K562 (cell line): ENCODE measurements around the gene CPT1C. TPM values are rescaled to one million over a fixed set of nuclear protein-coding genes. Genes with fewer than 3 reads are reported as not detected.

Experiments
- CBFA2T2 ChIP-seq: fragments of 450-650 bp; conservative IDR thresholded peaks from 2 replicates; pipeline ENCODE4 v1.6.1; 2017; ENCODE audit warnings: mild to moderate bottlenecking
- CBFB ChIP-seq: sonication (generic); formaldehyde crosslinking; IDR thresholded peaks from 2 replicates; pipeline ENCODE4 v1.4.0; 2020; ENCODE audit warnings: mild to moderate bottlenecking, missing genetic modification reagents
- CCNT2 ChIP-seq: IDR thresholded peaks from 2 replicates; pipeline ENCODE4 v1.6.1; 2011; ENCODE audit warnings: borderline replicate concordance, low read depth, mild to moderate bottlenecking, moderate library complexity, mixed read lengths, low read length; ENCODE audit not compliant: insufficient read length; ENCODE audit errors: extremely low read depth
- CGGBP1 ChIP-seq: fragments of 250-450 bp; sonication (Bioruptor Pico); IDR thresholded peaks from 2 replicates; pipeline ENCODE4 v1.9.0; 2021; ENCODE audit warnings: mild to moderate bottlenecking
- ETS1 ChIP-seq: conservative IDR thresholded peaks from 2 replicates; pipeline ENCODE4 v1.6.1; 2011; ENCODE audit warnings: low read depth, mild to moderate bottlenecking, low read length; ENCODE audit not compliant: control insufficient read depth
- GTF3C2 ChIP-seq: IDR thresholded peaks from 3 replicates; pipeline ENCODE4 v1.6.1; 2011; ENCODE audit warnings: borderline replicate concordance, mild to moderate bottlenecking, moderate library complexity; ENCODE audit not compliant: insufficient read length; ENCODE audit errors: extremely low read depth
- MYC ChIP-seq, 2 experiments: fragments of 250-450 bp in 1 of 2; sonication (Bioruptor Pico) in 1 of 2; IDR thresholded peaks; 2 replicates each; pipeline versions ENCODE4 v1.5.1 to v1.6.1; 2012 to 2021; ENCODE audit warnings: low read depth in 2 of 2, borderline replicate concordance in 1 of 2, improper control_type of control experiment in 1 of 2, low read length in 1 of 2, mild to moderate bottlenecking in 1 of 2, moderate library complexity in 1 of 2
- POU5F1 ChIP-seq: fragments of 150-350 bp; IDR thresholded peaks from 2 replicates; pipeline ENCODE4 v1.6.1; 2014; ENCODE audit warnings: borderline replicate concordance, low read length, low read depth, mild to moderate bottlenecking; ENCODE audit not compliant: partially characterized antibody
- PRPF4 ChIP-seq: fragments of 200-400 bp; formaldehyde crosslinking; IDR thresholded peaks from one replicate; pipeline ENCODE4 v1.6.1; 2017; ENCODE audit warnings: low read length, low read depth, mild to moderate bottlenecking; ENCODE audit not compliant: insufficient read depth, poor library complexity, severe bottlenecking
- RREB1 ChIP-seq: fragments of 250-450 bp; sonication (Bioruptor Pico); IDR thresholded peaks from 2 replicates; pipeline ENCODE4 v1.4.0; 2020
- SRSF7 ChIP-seq: fragments of 200-400 bp; formaldehyde crosslinking; optimal IDR thresholded peaks from 2 replicates; pipeline ENCODE3; 2017; ENCODE audit warnings: mild to moderate bottlenecking, low read depth, low read length
- TFE3 ChIP-seq: fragments of 450-650 bp; formaldehyde crosslinking; IDR thresholded peaks from 2 replicates; pipeline ENCODE4 v1.4.0; 2020; ENCODE audit warnings: mild to moderate bottlenecking, mixed read lengths
- polyA plus RNA-seq, 8 experiments: library from polyadenylated mRNA; depleted of rRNA in 4 of 8; stranded (reverse) in 5 of 8; unstranded in 3 of 8; fragments of >200 nt; fragmentation: Nextera tagmentation in 2 of 8; fragmentation: Illumina TruSeq in 1 of 8; extraction: Ambion mirVana in 2 of 8; extraction: Trizol in 1 of 8; gene quantifications; 2 replicates each; pipeline versions ENCODE4 v1.2.1 to v1.2.3, GENCODE V29; 2011 to 2014; ENCODE audit warnings: inconsistent platforms in 1 of 8, missing spikeins in 1 of 8
- total RNA-seq, 7 experiments: library from RNA; depleted of rRNA in 6 of 7; stranded (reverse); fragments of >200 nt in 6 of 7; fragmentation: Illumina TruSeq in 2 of 7; extraction: Trizol in 2 of 7; gene quantifications; 2 replicates each; pipeline versions ENCODE4 v1.2.1 to v1.2.3, GENCODE V29; 2011 to 2021; ENCODE audit warnings: low replicate concordance in 1 of 7

CPT1C gene
- total and polyA plus RNA-seq, 9 of the 15 experiments (the other 6 are each of a cell fraction or from before 2014, with no cell fraction given): 1.9 to 12.3 (median 3.0) TPM

- TF ChIP-seq RREB1 (CRISPR knock-in tag) (peak; percentile 52; the same call in 1 of the 2 replicates), ETS1 (peak; percentile 85), CGGBP1 (peak; percentile 32; the same call in 1 of the 2 replicates), GTF3C2 (no peak), CBFB (CRISPR knock-in tag) (no peak), MYC (IDR thresholded peaks at IDR 0.05; ENCODE audit: low read depth, low read length) (peak; percentile 98), MYC (CRISPR knock-in tag; IDR thresholded peaks at IDR 0.05; ENCODE audit: borderline replicate concordance, low read depth) (peak; percentile 97), CCNT2 (peak; percentile 53), POU5F1 (no peak), PRPF4 (peak; percentile 51), SRSF7 (no peak), CBFA2T2 (no peak), TFE3 (no peak)
Observed at GRCh38 chr19:49677231-49677900, 13.6 kb upstream of the CPT1C start, which contains the start of gene PRMT1 (continued).
